HCT116 (cell line): ENCODE measurements around the gene BRAT1. TPM values are rescaled to one million over a fixed set of nuclear protein-coding genes. Genes with fewer than 3 reads are reported as not detected.

Experiments
- ATAC-seq: fragments of 200-7000 bp; cut with Tn5 transposase; 2 replicates; pipeline ENCODE4 v1.9.1; 2020; ENCODE audit warnings: mild to moderate bottlenecking, moderate library complexity
- BruUV-seq: library from RNA; stranded (reverse); fragments of 400-500 nt; replicated peaks from 2 replicates; lab custom pipeline; 2021; lab: Mats Ljungman, UMichigan
- CTCF ChIA-PET: fragments of 300-600 bp; sonication (Branson Sonifier 250); formaldehyde crosslinking; loops from one replicate; lab custom pipeline; 2021; ENCODE audit warnings: antibody characterized with exemption; lab: Charles Lee
- POLR2A ChIA-PET: fragments of 300-600, 350-600 bp; sonication (Branson Sonifier 250); formaldehyde crosslinking; loops from one replicate; lab custom pipeline; 2021; ENCODE audit warnings: antibody characterized with exemption; lab: Charles Lee
- RAD21 ChIA-PET, 2 experiments: fragments of 300-600 bp; sonication (Branson Sonifier 250); formaldehyde crosslinking; loops; one replicate each; lab custom pipeline; 2023; ENCODE audit warnings: low total read pairs in 2 of 2; ENCODE audit not compliant: uncharacterized antibody in 2 of 2, unreplicated experiment in 2 of 2, low non-redundant PET in 1 of 2; lab: Charles Lee
- DNase-seq: peaks from one replicate; pipeline ENCODE4 v3.0.0-alpha.2; 2010; ENCODE audit warnings: low read depth, low spot score
- H2AFZ ChIP-seq: fragments of 200-600 bp; shearing (Covaris generic), sonication (generic); 2 replicates; pipeline ENCODE4 v1.6.1; 2017; ENCODE audit warnings: low read depth, mixed run types, mixed read lengths, antibody characterized with exemption, low read length; ENCODE audit not compliant: poor library complexity, severe bottlenecking
- H3K27ac ChIP-seq: 2 replicates; pipeline ENCODE4 v1.5.1; 2012; ENCODE audit warnings: low read depth, low read length
- H3K27me3 ChIP-seq: fragments of 200-600 bp; sonication (generic); 2 replicates; pipeline ENCODE4 v1.6.1; 2016; ENCODE audit warnings: mixed run types, low read length, mixed read lengths; ENCODE audit not compliant: insufficient read depth
- H3K36me3 ChIP-seq, 2 experiments: fragments of 200-500 bp in 1 of 2; fragments of 200-600 bp in 1 of 2; sonication (Bioruptor generic) in 1 of 2; sonication (generic) in 1 of 2; 2 replicates each; pipeline versions ENCODE4 v1.5.1 to v1.6.1; 2014 to 2016; ENCODE audit warnings: low read length in 2 of 2, inconsistent platforms in 1 of 2, mixed read lengths in 1 of 2, mixed run types in 1 of 2; ENCODE audit not compliant: insufficient read depth in 2 of 2, control insufficient read depth in 1 of 2
- H3K4me1 ChIP-seq, 2 experiments: fragments of 200-600 bp in 1 of 2; sonication (generic) in 1 of 2; 2 replicates each; pipeline versions ENCODE4 v1.5.1 to v1.6.1; 2012 to 2017; ENCODE audit warnings: low read length in 2 of 2, inconsistent platforms in 1 of 2, mild to moderate bottlenecking in 1 of 2, mixed read lengths in 1 of 2, mixed run types in 1 of 2, moderate library complexity in 1 of 2; ENCODE audit not compliant: insufficient read depth in 2 of 2, control insufficient read depth in 1 of 2
- H3K4me2 ChIP-seq: fragments of 200-600 bp; sonication (generic); 2 replicates; pipeline ENCODE4 v1.6.1; 2017; ENCODE audit warnings: mixed run types, low read length, mixed read lengths
- H3K4me3 ChIP-seq, 2 experiments: fragments of 200-600 bp in 1 of 2; sonication (generic) in 1 of 2; replicated peaks in 1 of 2; 2 replicates each; pipeline ENCODE4 v1.5.1; 2011 to 2016; ENCODE audit warnings: low read length in 2 of 2, control low read depth in 1 of 2, low read depth in 1 of 2, mild to moderate bottlenecking in 1 of 2, mixed read lengths in 1 of 2, mixed run types in 1 of 2
- H3K79me2 ChIP-seq: fragments of 200-600 bp; sonication (generic); 2 replicates; pipeline ENCODE4 v1.6.1; 2017; ENCODE audit warnings: mild to moderate bottlenecking, mixed run types, low read length, moderate library complexity, mixed read lengths; ENCODE audit not compliant: insufficient read depth
- H3K9ac ChIP-seq: fragments of 200-600 bp; sonication (generic); 2 replicates; pipeline ENCODE4 v1.6.1; 2016; ENCODE audit warnings: low read length, mixed read lengths
- H3K9me2 ChIP-seq: fragments of 200-600 bp; sonication (generic), shearing (Covaris generic); 2 replicates; pipeline ENCODE4 v1.6.1; 2017; ENCODE audit warnings: mixed run types, mild to moderate bottlenecking, moderate library complexity; ENCODE audit not compliant: insufficient read depth
- H3K9me3 ChIP-seq, 2 experiments: fragments of 200-500 bp in 1 of 2; fragments of 200-600 bp in 1 of 2; sonication (Bioruptor generic) in 1 of 2; sonication (generic) in 1 of 2; 2 replicates each; pipeline ENCODE4 v1.6.1; 2014 to 2017; ENCODE audit warnings: low read length in 2 of 2, mixed read lengths in 2 of 2, inconsistent platforms in 1 of 2, low read depth in 1 of 2, mild to moderate bottlenecking in 1 of 2, mixed run types in 1 of 2, moderate library complexity in 1 of 2; ENCODE audit not compliant: control insufficient read depth in 1 of 2, insufficient read depth in 1 of 2
- H4K20me1 ChIP-seq: fragments of 200-600 bp; sonication (generic), shearing (Covaris generic); 2 replicates; pipeline ENCODE4 v1.6.1; 2017; ENCODE audit warnings: mixed run types, mild to moderate bottlenecking, moderate library complexity; ENCODE audit not compliant: insufficient read depth
- CBX3 ChIP-seq: IDR thresholded peaks from 2 replicates; pipeline ENCODE4 v1.6.1; 2012; ENCODE audit warnings: low read depth
- POLR2A ChIP-seq: IDR thresholded peaks from 2 replicates; pipeline ENCODE4 v1.7.0; 2011; ENCODE audit warnings: borderline replicate concordance; ENCODE audit not compliant: insufficient read depth, insufficient read length; ENCODE audit errors: extremely low read depth
- POLR2AphosphoS5 ChIP-seq: IDR thresholded peaks from 2 replicates; pipeline ENCODE4 v1.6.1; 2011; ENCODE audit warnings: mild to moderate bottlenecking, low read depth, low read length, moderate library complexity
- ZFX ChIP-seq: fragments of 450-650 bp; IDR thresholded peaks from 2 replicates; pipeline ENCODE4 v1.6.1; 2017
- intact Hi-C: fragments of 100-400 bp; cut with micrococcal nuclease; formaldehyde crosslinking; loops from 2 replicates; pipeline ENCODE4 v1.10.0; 2022
- total RNA-seq: library from RNA; stranded (reverse); gene quantifications from one replicate; pipeline ENCODE4 v1.2.1, GENCODE V29; 2021; ENCODE audit not compliant: unreplicated experiment
- TF ChIP-seq, protein P1 (sequence below): IDR thresholded peaks from 2 replicates; pipeline ENCODE4 v1.6.1; 2012; ENCODE audit warnings: low read depth
- TF ChIP-seq, protein P2 (sequence below): IDR thresholded peaks from 2 replicates; pipeline ENCODE4 v1.6.1; 2012
- TF ChIP-seq, protein P3 (sequence below), 3 experiments: fragments of 200-600 bp in 1 of 3; sonication (generic) in 1 of 3; IDR thresholded peaks in 2 of 3; conservative IDR thresholded peaks in 1 of 3; 2 replicates each; pipeline ENCODE4 v1.5.1; 2012 to 2017; ENCODE audit warnings: low read depth in 2 of 3, low read length in 2 of 3, antibody characterized with exemption in 1 of 3, borderline replicate concordance in 1 of 3, control low read depth in 1 of 3, mild to moderate bottlenecking in 1 of 3, mixed read lengths in 1 of 3, mixed run types in 1 of 3, moderate library complexity in 1 of 3; ENCODE audit not compliant: insufficient read depth in 1 of 3

The BRAT1 gene
- total RNA-seq, 1 experiment from 2014 or later = 47.6 TPM

DNA sequence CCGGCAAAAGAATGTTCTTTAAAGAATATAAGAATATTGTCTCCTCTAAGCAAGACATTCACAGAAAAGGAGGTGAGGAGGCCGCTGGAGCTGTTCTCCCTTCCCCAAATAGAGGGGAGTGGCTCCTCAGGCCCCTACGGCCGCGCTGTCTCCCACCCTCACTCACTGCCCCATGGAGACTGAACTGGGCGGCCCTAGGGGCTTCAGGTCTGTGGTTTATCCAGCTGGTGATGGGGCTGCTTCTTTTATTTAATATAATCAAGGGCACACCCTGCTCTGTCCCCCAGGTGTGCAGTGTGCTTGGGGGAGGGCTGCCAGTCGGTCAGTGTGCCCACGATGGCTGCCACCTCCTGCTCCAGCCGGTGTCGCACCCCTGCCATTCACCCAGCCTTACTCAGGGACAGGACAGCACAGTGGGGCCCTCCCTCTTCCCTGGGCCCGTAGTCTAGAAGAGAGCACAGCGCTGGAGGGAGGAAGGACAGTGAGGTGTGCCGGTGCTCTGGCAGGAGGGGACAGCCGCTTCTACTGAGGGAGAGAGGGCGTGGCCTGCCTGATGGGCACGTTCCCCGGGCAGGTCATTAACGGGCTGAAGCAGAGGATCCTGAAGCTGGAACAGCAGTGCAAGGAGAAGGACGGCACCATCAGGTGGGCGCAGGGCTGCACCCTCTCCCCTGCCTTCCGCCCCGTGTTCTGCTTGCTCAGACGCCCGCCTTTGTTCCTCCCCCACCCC is 26.8 kb upstream of the BRAT1 start:
- no TSS peak for BruUV-seq
- no peak overlapping the region for H3K4me2 ChIP-seq
- POLR2A ChIA-PET = no interaction called here
- no peak overlapping the region for H3K4me3 ChIP-seq
- RAD21 ChIA-PET = no interaction called here
- no peaks in the 10 kb centered on the region for H3K4me1 ChIP-seq
- H3K27ac ChIP-seq = no peak overlapping the region
- H3K9me3 ChIP-seq = no peaks in the 10 kb centered on the region
- peaks cover 0 to 4% of the 10 kb centered on the region in 2 experiments; a peak in 1 of 4 replicates for H3K36me3 ChIP-seq
- H3K79me2 ChIP-seq = no peaks in the 10 kb centered on the region
- intact Hi-C loops = no loop called here
- no peak for ATAC-seq
- H3K27me3 ChIP-seq = no peaks in the 10 kb centered on the region
- CTCF ChIA-PET = no interaction called here
- no peaks in the 10 kb centered on the region for H4K20me1 ChIP-seq
- H3K9ac ChIP-seq = no peak overlapping the region
- no peaks in the 10 kb centered on the region for H3K9me2 ChIP-seq
- no peak overlapping the region for H2AFZ ChIP-seq
- DNase-seq = no peak
- TF ChIP-seq CBX3 (no peak), ZFX (no peak), POLR2AphosphoS5 (no peak), POLR2A (no peak)
- TF ChIP-seq, protein P1, sequence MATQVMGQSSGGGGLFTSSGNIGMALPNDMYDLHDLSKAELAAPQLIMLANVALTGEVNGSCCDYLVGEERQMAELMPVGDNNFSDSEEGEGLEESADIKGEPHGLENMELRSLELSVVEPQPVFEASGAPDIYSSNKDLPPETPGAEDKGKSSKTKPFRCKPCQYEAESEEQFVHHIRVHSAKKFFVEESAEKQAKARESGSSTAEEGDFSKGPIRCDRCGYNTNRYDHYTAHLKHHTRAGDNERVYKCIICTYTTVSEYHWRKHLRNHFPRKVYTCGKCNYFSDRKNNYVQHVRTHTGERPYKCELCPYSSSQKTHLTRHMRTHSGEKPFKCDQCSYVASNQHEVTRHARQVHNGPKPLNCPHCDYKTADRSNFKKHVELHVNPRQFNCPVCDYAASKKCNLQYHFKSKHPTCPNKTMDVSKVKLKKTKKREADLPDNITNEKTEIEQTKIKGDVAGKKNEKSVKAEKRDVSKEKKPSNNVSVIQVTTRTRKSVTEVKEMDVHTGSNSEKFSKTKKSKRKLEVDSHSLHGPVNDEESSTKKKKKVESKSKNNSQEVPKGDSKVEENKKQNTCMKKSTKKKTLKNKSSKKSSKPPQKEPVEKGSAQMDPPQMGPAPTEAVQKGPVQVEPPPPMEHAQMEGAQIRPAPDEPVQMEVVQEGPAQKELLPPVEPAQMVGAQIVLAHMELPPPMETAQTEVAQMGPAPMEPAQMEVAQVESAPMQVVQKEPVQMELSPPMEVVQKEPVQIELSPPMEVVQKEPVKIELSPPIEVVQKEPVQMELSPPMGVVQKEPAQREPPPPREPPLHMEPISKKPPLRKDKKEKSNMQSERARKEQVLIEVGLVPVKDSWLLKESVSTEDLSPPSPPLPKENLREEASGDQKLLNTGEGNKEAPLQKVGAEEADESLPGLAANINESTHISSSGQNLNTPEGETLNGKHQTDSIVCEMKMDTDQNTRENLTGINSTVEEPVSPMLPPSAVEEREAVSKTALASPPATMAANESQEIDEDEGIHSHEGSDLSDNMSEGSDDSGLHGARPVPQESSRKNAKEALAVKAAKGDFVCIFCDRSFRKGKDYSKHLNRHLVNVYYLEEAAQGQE = no peak
- TF ChIP-seq, protein P2, sequence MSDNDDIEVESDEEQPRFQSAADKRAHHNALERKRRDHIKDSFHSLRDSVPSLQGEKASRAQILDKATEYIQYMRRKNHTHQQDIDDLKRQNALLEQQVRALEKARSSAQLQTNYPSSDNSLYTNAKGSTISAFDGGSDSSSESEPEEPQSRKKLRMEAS = no peak
- TF ChIP-seq, protein P3, sequence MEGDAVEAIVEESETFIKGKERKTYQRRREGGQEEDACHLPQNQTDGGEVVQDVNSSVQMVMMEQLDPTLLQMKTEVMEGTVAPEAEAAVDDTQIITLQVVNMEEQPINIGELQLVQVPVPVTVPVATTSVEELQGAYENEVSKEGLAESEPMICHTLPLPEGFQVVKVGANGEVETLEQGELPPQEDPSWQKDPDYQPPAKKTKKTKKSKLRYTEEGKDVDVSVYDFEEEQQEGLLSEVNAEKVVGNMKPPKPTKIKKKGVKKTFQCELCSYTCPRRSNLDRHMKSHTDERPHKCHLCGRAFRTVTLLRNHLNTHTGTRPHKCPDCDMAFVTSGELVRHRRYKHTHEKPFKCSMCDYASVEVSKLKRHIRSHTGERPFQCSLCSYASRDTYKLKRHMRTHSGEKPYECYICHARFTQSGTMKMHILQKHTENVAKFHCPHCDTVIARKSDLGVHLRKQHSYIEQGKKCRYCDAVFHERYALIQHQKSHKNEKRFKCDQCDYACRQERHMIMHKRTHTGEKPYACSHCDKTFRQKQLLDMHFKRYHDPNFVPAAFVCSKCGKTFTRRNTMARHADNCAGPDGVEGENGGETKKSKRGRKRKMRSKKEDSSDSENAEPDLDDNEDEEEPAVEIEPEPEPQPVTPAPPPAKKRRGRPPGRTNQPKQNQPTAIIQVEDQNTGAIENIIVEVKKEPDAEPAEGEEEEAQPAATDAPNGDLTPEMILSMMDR (IDR thresholded peaks at IDR 0.05 in 2 of 3, conservative IDR thresholded peaks at IDR 0.05 in 1 of 3; ENCODE audit: borderline replicate concordance in 1 of 3, insufficient read depth in 1 of 3, low read depth in 2 of 3, low read length in 2 of 3) = no peak
